ENCODE results near the gene AUP1. TPM values are rescaled to one million over a fixed set of nuclear protein-coding genes. Genes with fewer than 3 reads are reported as not detected.

Gene AUP1
- total RNA-seq, 1 experiment from 2014 or later: 154 TPM

- DNase-seq: no peak
- peaks cover 3% of the 10 kb centered on the region for H3K27me3 Mint-ChIP-seq (ENCODE audit: insufficient read depth, unreplicated experiment)
- H3K36me3 Mint-ChIP-seq (ENCODE audit: insufficient read depth, unreplicated experiment): peaks cover 6% of the 10 kb centered on the region
- Histone ChIP-seq H3K4me1 (no peaks in the 10 kb centered on the region), H3K9me3 (no peaks in the 10 kb centered on the region), H3K27me3 (replicated peaks; ENCODE audit: control insufficient read depth, insufficient read depth, low read length) (no peaks in the 10 kb centered on the region), H3K36me3 (ENCODE audit: control insufficient read depth, insufficient read depth, low read length) (no peaks in the 10 kb centered on the region), H3K4me3 (ENCODE audit: low read depth, low read length) (peak within 1 kb of the TSS; percentile 60)
- ChIA-PET POLR2A (no interaction called here), CTCF (interaction anchor here (0.6 kb wide), 2 partner anchors 10 to 16 kb away, joined by 3 read pairs; no protein-coding TSS in a partner anchor)
- peak within 1 kb of the TSS; percentile 34 for H3K27ac Mint-ChIP-seq (ENCODE audit: unreplicated experiment)
- no peak for TF ChIP-seq CTCF (IDR thresholded peaks at IDR 0.05; ENCODE audit: insufficient read depth in 1 of 2, low read depth in 1 of 2, low read length in 1 of 2, severe bottlenecking in 1 of 2, unreplicated experiment in 1 of 2)
- no peaks in the 10 kb centered on the region for H3K4me1 Mint-ChIP-seq (ENCODE audit: low read depth, unreplicated experiment)
- H3K9me3 Mint-ChIP-seq (ENCODE audit: unreplicated experiment): no peaks in the 10 kb centered on the region
- peak within 1 kb of the TSS; percentile 72 for H3K4me3 Mint-ChIP-seq (ENCODE audit: unreplicated experiment)
- intact Hi-C loops (cut with micrococcal nuclease; ENCODE audit: unreplicated experiment): no loop called here
- no TSS peak for BruUV-seq (replicated peaks)
Observed at GRCh38 chr2:74514368-74515270, 14.9 kb downstream of the AUP1 start, which contains the start of gene TLX2. TLX2 (plus strand) TSS chr2:74514450; CDS start chr2:74514807, 357 bp downstream.

GRCh38 chr2:74513605-74514367 lies 15.7 kb downstream of the AUP1 start:
- ChIA-PET CTCF (interaction anchor here (0.6 kb wide), 1 partner anchor 17 kb away, joined by 3 read pairs; no protein-coding TSS in a partner anchor), POLR2A (no interaction called here)
- no peaks in the 10 kb centered on the region for H3K4me1 Mint-ChIP-seq (ENCODE audit: low read depth, unreplicated experiment)
- BruUV-seq (replicated peaks): no TSS peak
- H3K36me3 ChIP-seq (ENCODE audit: control insufficient read depth, insufficient read depth, low read length): no peaks in the 10 kb centered on the region
- no peak for TF ChIP-seq CTCF (IDR thresholded peaks at IDR 0.05; ENCODE audit: insufficient read depth in 1 of 2, low read depth in 1 of 2, low read length in 1 of 2, severe bottlenecking in 1 of 2, unreplicated experiment in 1 of 2)
- H3K4me3 ChIP-seq (ENCODE audit: low read depth, low read length): peak overlapping the region; percentile 13
- H3K4me3 Mint-ChIP-seq (ENCODE audit: unreplicated experiment): no peak overlapping the region
- H3K27ac Mint-ChIP-seq (ENCODE audit: unreplicated experiment): no peak overlapping the region
- no peaks in the 10 kb centered on the region for H3K9me3 Mint-ChIP-seq (ENCODE audit: unreplicated experiment)
- intact Hi-C loops (cut with micrococcal nuclease; ENCODE audit: unreplicated experiment): no loop called here
- H3K27me3 Mint-ChIP-seq (ENCODE audit: insufficient read depth, unreplicated experiment): peaks cover 3% of the 10 kb centered on the region
- H3K4me1 ChIP-seq: 0 out of 2 replicates have a peak, but pooled peaks cover 3% of the 10 kb centered on the region
- no peaks in the 10 kb centered on the region for H3K9me3 ChIP-seq
- DNase-seq: no peak
- H3K36me3 Mint-ChIP-seq (ENCODE audit: insufficient read depth, unreplicated experiment): peaks cover 6% of the 10 kb centered on the region
- no peaks in the 10 kb centered on the region for H3K27me3 ChIP-seq (replicated peaks; ENCODE audit: control insufficient read depth, insufficient read depth, low read length)
